B cell (primary cell): Measurements from ENCODE around the gene PARP3. TPM values are rescaled to one million over a fixed set of nuclear protein-coding genes. Genes with fewer than 3 reads are reported as not detected.

ENCODE experiments used
- ATAC-seq: fragments of 200-7000 bp; cut with Tn5 transposase; one replicate; pipeline ENCODE4 v1.10.0; 2021; ENCODE audit warnings: low read depth, mild to moderate bottlenecking, moderate number of reproducible peaks, moderate library complexity
- CTCF ChIA-PET: fragments of 350-600 bp; sonication (Branson Sonifier 250); formaldehyde crosslinking; loops from one replicate; lab custom pipeline; 2021; ENCODE audit warnings: antibody characterized with exemption, inconsistent platforms; lab: Charles Lee
- POLR2A ChIA-PET: fragments of 350-600 bp; sonication (Branson Sonifier 250); formaldehyde crosslinking; loops from one replicate; lab custom pipeline; 2021; ENCODE audit warnings: antibody characterized with exemption; lab: Charles Lee
- DNase-seq: peaks from one replicate; pipeline ENCODE4 v3.0.0; 2013
- H2AFZ ChIP-seq: 2 replicates; pipeline ENCODE4 v1.6.1; 2012; ENCODE audit warnings: mild to moderate bottlenecking, low read depth, low read length; ENCODE audit not compliant: insufficient read depth, poor library complexity, severe bottlenecking
- H3K27ac ChIP-seq, 2 donors: 1 replicate in 1 of 2; 2 replicates in 1 of 2; pipeline ENCODE4 v1.5.1; 2012 to 2013; ENCODE audit warnings: low read length in 2 of 2, mild to moderate bottlenecking in 2 of 2, moderate library complexity in 1 of 2
- H3K27me3 ChIP-seq, 4 experiments: fragments of 200-600 bp in 1 of 4; sonication (generic) in 1 of 4; replicated peaks in 1 of 4; 1 replicate in 2 of 4; 2 replicates in 2 of 4; pipeline versions ENCODE4 v1.6.1 to v1.7.0; 2013 to 2016; ENCODE audit warnings: low read length in 3 of 4, mild to moderate bottlenecking in 2 of 4, mixed read lengths in 1 of 4, moderate library complexity in 1 of 4; ENCODE audit not compliant: insufficient read depth in 4 of 4, control insufficient read depth in 3 of 4; ENCODE audit errors: control extremely low read depth in 1 of 4
- H3K36me3 ChIP-seq, 2 experiments: replicated peaks in 1 of 2; 1 replicate in 1 of 2; 2 replicates in 1 of 2; pipeline versions ENCODE4 v1.6.1 to v1.7.1; 2013; ENCODE audit warnings: low read length in 1 of 2; ENCODE audit not compliant: insufficient read depth in 2 of 2, control insufficient read depth in 1 of 2; ENCODE audit errors: control extremely low read depth in 1 of 2, extremely low read depth in 1 of 2
- H3K4me1 ChIP-seq, 2 donors: fragments of 200-600 bp in 1 of 2; sonication (generic) in 1 of 2; 1 replicate in 1 of 2; 2 replicates in 1 of 2; pipeline versions ENCODE4 v1.5.1 to v1.6.1; 2013 to 2017; ENCODE audit warnings: low read length in 2 of 2; ENCODE audit not compliant: control insufficient read depth in 2 of 2, insufficient read depth in 2 of 2
- H3K4me2 ChIP-seq: replicated peaks from 2 replicates; pipeline ENCODE3; 2012; ENCODE audit warnings: mild to moderate bottlenecking, low read depth, low read length; ENCODE audit not compliant: poor library complexity, severe bottlenecking
- H3K4me3 ChIP-seq, 5 experiments: fragments of 200-600 bp in 1 of 5; sonication (generic) in 1 of 5; 1 replicate in 3 of 5; 2 replicates in 2 of 5; pipeline versions ENCODE4 v1.5.1 to v1.7.0; 2011 to 2016; ENCODE audit warnings: low read length in 4 of 5, mild to moderate bottlenecking in 4 of 5, low read depth in 2 of 5, control low read depth in 1 of 5, moderate library complexity in 1 of 5; ENCODE audit not compliant: insufficient read depth in 1 of 5; ENCODE audit errors: control extremely low read depth in 1 of 5, extremely low read depth in 1 of 5
- H3K79me2 ChIP-seq: fragments of 200-600 bp; sonication (generic); one replicate; pipeline ENCODE4 v1.6.0; 2016; ENCODE audit warnings: low read length; ENCODE audit not compliant: control insufficient read depth, insufficient read depth
- H3K9ac ChIP-seq: fragments of 200-600 bp; sonication (generic); 2 replicates; pipeline ENCODE4 v1.6.1; 2017; ENCODE audit warnings: mild to moderate bottlenecking, low read length, moderate library complexity
- H3K9me3 ChIP-seq, 3 donors: one replicate each; pipeline versions ENCODE4 v1.6.1 to v1.7.1; 2013; ENCODE audit warnings: low read length in 2 of 3; ENCODE audit not compliant: control insufficient read depth in 2 of 3, insufficient read depth in 1 of 3; ENCODE audit errors: control extremely low read depth in 1 of 3
- H4K20me1 ChIP-seq: 2 replicates; pipeline ENCODE4 v1.6.0; 2012; ENCODE audit warnings: mild to moderate bottlenecking, low read length; ENCODE audit not compliant: insufficient read depth, control insufficient read depth, poor library complexity, severe bottlenecking
- H3K27ac Mint-ChIP-seq: one replicate; pipeline ENCODE4 v1.8.0; 2021; ENCODE audit warnings: mixed read lengths
- H3K27me3 Mint-ChIP-seq: one replicate; pipeline ENCODE4 v1.8.0; 2021; ENCODE audit warnings: mixed read lengths
- H3K4me1 Mint-ChIP-seq: one replicate; pipeline ENCODE4 v1.8.0; 2021; ENCODE audit warnings: mixed read lengths
- H3K4me3 Mint-ChIP-seq: one replicate; pipeline ENCODE4 v1.8.0; 2021; ENCODE audit warnings: mixed read lengths
- H3K9me3 Mint-ChIP-seq: one replicate; pipeline ENCODE4 v1.8.0; 2022; ENCODE audit warnings: mixed read lengths; ENCODE audit not compliant: insufficient read depth
- EZH2 ChIP-seq: IDR thresholded peaks from 2 replicates; pipeline ENCODE4 v1.6.1; 2012; ENCODE audit warnings: borderline replicate concordance, low read depth, mild to moderate bottlenecking, moderate library complexity, low read length; ENCODE audit not compliant: insufficient read depth, poor library complexity, severe bottlenecking
- WGBS: methylation state at CpG from one replicate; pipeline ENCODE4 v1.1.5; 2013; ENCODE audit warnings: missing lambda C conversion rate; ENCODE audit not compliant: insufficient coverage; 5-methylcytosine and 5-hydroxymethylcytosine counted together
- intact Hi-C: fragments of 100-400 bp; cut with micrococcal nuclease; formaldehyde crosslinking; loops from one replicate; pipeline ENCODE4 v1.10.0; 2022
- polyA plus RNA-seq: library from polyadenylated mRNA; depleted of rRNA; stranded (reverse); fragments of >200 nt; gene quantifications from 2 replicates; pipeline ENCODE4 v1.2.3, GENCODE V29; 2012
- total RNA-seq, 2 donors: library from RNA; stranded (reverse); fragments of 120-200 nt in 1 of 2; gene quantifications; 1 replicate in 1 of 2; 2 replicates in 1 of 2; pipeline versions ENCODE4 v1.2.3 to v1.2.4, GENCODE V29; 2013 to 2022
- TF ChIP-seq, protein P1 (sequence below): fragments of 200-600 bp; IDR thresholded peaks from one replicate; pipeline ENCODE4 v1.8.0; 2022; ENCODE audit warnings: antibody characterized with exemption, mild to moderate bottlenecking

PARP3 gene
- total and polyA plus RNA-seq, 2 donors (not counting 1 experiment from before 2014, with no cell fraction given): 17.7 to 29.7 TPM

DNA sequence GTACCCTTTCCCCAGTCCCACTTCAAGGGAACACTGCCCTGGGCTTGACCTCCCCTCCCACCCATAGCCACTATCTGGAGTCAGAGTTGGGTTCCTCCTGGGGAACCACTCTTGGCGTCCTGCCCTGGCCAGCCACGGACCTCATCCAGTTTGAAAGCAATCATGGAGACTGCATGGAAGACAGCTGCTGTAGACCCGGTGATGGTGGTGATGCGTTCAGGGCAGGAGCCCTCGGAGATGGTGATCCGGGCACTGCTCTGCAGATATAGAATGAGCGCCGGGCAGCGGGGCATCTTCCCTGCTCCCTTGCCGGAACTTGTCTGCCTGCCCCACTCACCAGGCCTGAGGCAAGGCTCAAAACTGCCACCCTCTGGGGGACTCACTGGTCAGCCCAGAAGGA lies 18.2 kb downstream of the PARP3 start:
- H3K79me2 ChIP-seq: no peaks in the 10 kb centered on the region
- H3K27me3 Mint-ChIP-seq: no peaks in the 10 kb centered on the region
- intact Hi-C loops: no loop called here
- peaks cover 7 to 8% of the 10 kb centered on the region in 2 donors for H3K4me1 ChIP-seq
- POLR2A ChIA-PET: interaction anchor here (1.3 kb wide), 1 partner anchor 9 kb away, joined by 3 read pairs; no protein-coding TSS in a partner anchor
- H3K4me3 Mint-ChIP-seq: no peak overlapping the region
- no peak overlapping the region for H2AFZ ChIP-seq
- H3K36me3 ChIP-seq: no peaks in the 10 kb centered on the region
- peaks cover 7% of the 10 kb centered on the region for H3K4me1 Mint-ChIP-seq
- no peak overlapping the region for H3K9ac ChIP-seq
- H3K27me3 ChIP-seq: peaks cover 0 to 10% (median 4%) of the 10 kb centered on the region in 4 experiments
- H3K9me3 ChIP-seq: peaks cover 0 to 2% (median 0%) of the 10 kb centered on the region in 3 donors
- no peak overlapping the region for H3K4me2 ChIP-seq
- H3K9me3 Mint-ChIP-seq: no peaks in the 10 kb centered on the region
- H3K27ac Mint-ChIP-seq: no peak overlapping the region
- H3K4me3 ChIP-seq: no peak overlapping the region
- CTCF ChIA-PET: no interaction called here
- H4K20me1 ChIP-seq: no peaks in the 10 kb centered on the region
- TF ChIP-seq, protein P1, sequence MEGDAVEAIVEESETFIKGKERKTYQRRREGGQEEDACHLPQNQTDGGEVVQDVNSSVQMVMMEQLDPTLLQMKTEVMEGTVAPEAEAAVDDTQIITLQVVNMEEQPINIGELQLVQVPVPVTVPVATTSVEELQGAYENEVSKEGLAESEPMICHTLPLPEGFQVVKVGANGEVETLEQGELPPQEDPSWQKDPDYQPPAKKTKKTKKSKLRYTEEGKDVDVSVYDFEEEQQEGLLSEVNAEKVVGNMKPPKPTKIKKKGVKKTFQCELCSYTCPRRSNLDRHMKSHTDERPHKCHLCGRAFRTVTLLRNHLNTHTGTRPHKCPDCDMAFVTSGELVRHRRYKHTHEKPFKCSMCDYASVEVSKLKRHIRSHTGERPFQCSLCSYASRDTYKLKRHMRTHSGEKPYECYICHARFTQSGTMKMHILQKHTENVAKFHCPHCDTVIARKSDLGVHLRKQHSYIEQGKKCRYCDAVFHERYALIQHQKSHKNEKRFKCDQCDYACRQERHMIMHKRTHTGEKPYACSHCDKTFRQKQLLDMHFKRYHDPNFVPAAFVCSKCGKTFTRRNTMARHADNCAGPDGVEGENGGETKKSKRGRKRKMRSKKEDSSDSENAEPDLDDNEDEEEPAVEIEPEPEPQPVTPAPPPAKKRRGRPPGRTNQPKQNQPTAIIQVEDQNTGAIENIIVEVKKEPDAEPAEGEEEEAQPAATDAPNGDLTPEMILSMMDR: no peak
- TF ChIP-seq EZH2: no peak
- no peak overlapping the region for H3K27ac ChIP-seq
- ATAC-seq (no peak), DNase-seq (no peak)
- WGBS: 95% methylated on average over 10 of the region's 10 CpGs

DNA sequence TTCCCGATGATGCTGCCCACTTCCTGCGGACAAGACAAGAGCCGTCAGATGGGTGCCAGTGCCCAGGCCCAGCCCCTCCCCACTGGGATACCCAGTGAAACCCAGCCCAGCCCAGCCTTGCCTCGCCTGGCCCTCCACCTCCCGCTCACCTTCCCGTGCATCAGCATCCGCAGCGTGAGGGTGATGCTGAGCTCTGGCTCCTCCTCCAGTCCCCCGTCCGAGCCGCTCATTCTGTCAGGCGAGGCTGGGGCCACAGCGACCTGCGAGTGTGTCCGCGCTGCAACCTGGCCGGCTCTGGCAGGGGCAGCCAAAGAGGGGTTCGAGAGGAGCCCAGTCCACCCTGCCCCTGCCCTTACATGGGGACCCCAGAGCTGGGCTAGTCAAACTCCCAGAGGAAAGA lies 18.8 kb downstream of the PARP3 start:
- no peaks in the 10 kb centered on the region for H3K27me3 Mint-ChIP-seq

More for the DNA sequence above, 18.8 kb downstream of the PARP3 start:
- ChIA-PET CTCF (no interaction called here), POLR2A (no interaction called here)
- TF ChIP-seq EZH2: no peak
- TF ChIP-seq, protein P1: no peak
- H3K4me3 ChIP-seq: no peak overlapping the region
- H4K20me1 ChIP-seq: no peaks in the 10 kb centered on the region
- Mint-ChIP-seq H3K4me1 (peaks cover 8% of the 10 kb centered on the region), H3K9me3 (no peaks in the 10 kb centered on the region), H3K27ac (no peak overlapping the region), H3K4me3 (no peak overlapping the region)
- no peaks in the 10 kb centered on the region for H3K36me3 ChIP-seq
- no peak overlapping the region for H3K9ac ChIP-seq
- no peaks in the 10 kb centered on the region for H3K79me2 ChIP-seq
- intact Hi-C loops: no loop called here
- no peak for ATAC-seq
- H3K4me1 ChIP-seq: peaks cover 6% of the 10 kb centered on the region in 2 donors
- peaks cover 0 to 7% (median 2%) of the 10 kb centered on the region in 4 experiments for H3K27me3 ChIP-seq
- no peak overlapping the region for H3K27ac ChIP-seq
- no peak overlapping the region for H2AFZ ChIP-seq
- 92% methylated on average over 18 of the region's 18 CpGs for WGBS
- H3K4me2 ChIP-seq: no peak overlapping the region
- DNase-seq: no peak
- H3K9me3 ChIP-seq: no peaks in the 10 kb centered on the region
